Colonic mucosa (tissue), 4 donors: ENCODE results near the gene SP3. TPM values are rescaled to one million over a fixed set of nuclear protein-coding genes. Genes with fewer than 3 reads are reported as not detected.
A peak's percentile ranks its signal among the peaks of the same experiment; 100 is the strongest.

Experiments
- DNase-seq: peaks from one replicate; pipeline ENCODE4 v3.0.0-alpha.2; 2020
- H3K27ac ChIP-seq: fragments of 200-600 bp; one replicate; pipeline ENCODE4 v1.8.0; 2021
- H3K27me3 ChIP-seq: fragments of 200-600 bp; one replicate; pipeline ENCODE4 v1.8.0; 2021
- H3K36me3 ChIP-seq: fragments of 200-600 bp; one replicate; pipeline ENCODE4 v1.8.0; 2021
- H3K4me1 ChIP-seq: fragments of 200-600 bp; one replicate; pipeline ENCODE4 v1.8.0; 2021; ENCODE audit warnings: mild to moderate bottlenecking
- H3K4me3 ChIP-seq: fragments of 200-600 bp; one replicate; pipeline ENCODE4 v1.8.0; 2021
- H3K9ac ChIP-seq, 2 donors: one replicate each; pipeline ENCODE4 v1.7.0; 2013; ENCODE audit warnings: control low read depth in 2 of 2, low read depth in 2 of 2, low read length in 2 of 2
- H3K9me3 ChIP-seq: fragments of 200-600 bp; one replicate; pipeline ENCODE4 v1.8.0; 2021
- CTCF ChIP-seq: fragments of 200-600 bp; IDR thresholded peaks from one replicate; pipeline ENCODE4 v1.8.0; 2022; ENCODE audit warnings: antibody characterized with exemption, mild to moderate bottlenecking
- intact Hi-C: fragments of 100-400 bp; cut with DNase I; formaldehyde crosslinking; loops from one replicate; pipeline ENCODE4 v1.14.1; 2022
- total RNA-seq, 2 donors: library from RNA; stranded (reverse); fragmentation: NEBNext Ultra II Directional in 1 of 2; extraction: Animal tissue kit (Norgen Biotek cat#: 25700) in 1 of 2; gene quantifications; one replicate each; pipeline ENCODE4 v1.2.1, GENCODE V29; 2021
- donor health status: healthy.
- donor health status: DM: no; HTN: no; CAD: no.
- donor health status: DM: no; HTN: no; CAD: no.

Gene SP3
- total RNA-seq, 2 donors from 2014 or later: 77.0 to 99.0 TPM

GRCh38 chr2:173993459-173993858, 28.3 kb upstream of the SP3 start:
- Histone ChIP-seq H3K9ac (no peak overlapping the region), H3K27ac (no peak overlapping the region), H3K4me3 (no peak overlapping the region), H3K27me3 (no peaks in the 10 kb centered on the region), H3K9me3 (no peaks in the 10 kb centered on the region), H3K36me3 (no peaks in the 10 kb centered on the region), H3K4me1 (no peaks in the 10 kb centered on the region)
- no peak for TF ChIP-seq CTCF
- intact Hi-C loops: no loop called here
- no peak for DNase-seq

- TF ChIP-seq CTCF: no peak
- peak; percentile 42 for DNase-seq
- Histone ChIP-seq H3K27me3 (no peaks in the 10 kb centered on the region), H3K9me3 (no peaks in the 10 kb centered on the region), H3K9ac (no peak overlapping the region), H3K4me1 (no peaks in the 10 kb centered on the region), H3K27ac (peak overlapping the region; percentile 43), H3K4me3 (no peak overlapping the region), H3K36me3 (no peaks in the 10 kb centered on the region)
- intact Hi-C loops: no loop called here
Measured at GRCh38 chr2:173991856-173992588, 26.8 kb upstream of the SP3 start.

DNA sequence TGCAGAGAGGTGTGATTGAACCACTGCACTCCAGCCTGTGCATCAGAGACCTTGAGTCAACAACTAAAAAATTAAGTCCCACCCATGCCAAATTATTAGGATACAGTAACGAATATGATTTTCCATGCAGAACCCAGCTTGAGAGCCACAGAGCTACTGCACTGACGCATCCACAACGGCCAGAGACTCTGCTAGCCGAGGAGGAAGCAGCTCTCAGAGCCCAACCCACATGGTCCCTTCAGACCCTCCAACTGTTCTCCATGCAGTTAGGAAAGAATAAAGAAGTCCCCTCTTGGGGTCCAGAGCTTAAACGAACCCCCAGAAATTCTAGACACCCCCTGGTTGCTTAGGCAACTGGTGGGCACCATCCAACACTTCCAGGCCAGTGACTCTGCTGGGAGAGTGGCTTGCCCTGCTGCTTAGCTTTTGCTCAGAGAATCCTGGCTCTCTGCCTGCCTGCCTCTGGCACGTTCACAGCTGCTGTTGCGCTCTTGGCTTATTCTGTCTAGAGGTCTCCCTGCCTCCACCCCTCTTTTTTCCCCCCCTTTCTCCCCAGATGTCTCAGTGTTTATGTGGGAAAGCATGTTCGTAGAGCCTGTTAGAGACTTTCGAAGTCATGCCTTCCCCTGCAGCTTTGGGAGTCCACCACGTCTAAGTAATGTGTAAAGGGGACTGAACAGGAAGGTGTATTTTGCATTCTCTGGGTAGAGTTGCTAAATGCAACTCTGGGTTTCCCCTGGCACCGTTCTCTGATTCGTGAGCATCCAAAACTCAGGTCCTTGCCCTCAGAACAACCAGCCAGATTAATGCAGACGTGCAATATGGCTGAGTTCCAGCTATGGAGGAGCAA, 26.0 kb upstream of the SP3 start:
- DNase-seq: peak; percentile 60
- TF ChIP-seq CTCF: no peak
- no peaks in the 10 kb centered on the region for H3K9me3 ChIP-seq
- H3K4me3 ChIP-seq: no peak overlapping the region
- intact Hi-C loops: no loop called here
- no peak overlapping the region for H3K9ac ChIP-seq
- H3K27ac ChIP-seq: peak overlapping the region; percentile 43
- no peaks in the 10 kb centered on the region for H3K4me1 ChIP-seq
- H3K36me3 ChIP-seq: no peaks in the 10 kb centered on the region
- H3K27me3 ChIP-seq: no peaks in the 10 kb centered on the region

DNA sequence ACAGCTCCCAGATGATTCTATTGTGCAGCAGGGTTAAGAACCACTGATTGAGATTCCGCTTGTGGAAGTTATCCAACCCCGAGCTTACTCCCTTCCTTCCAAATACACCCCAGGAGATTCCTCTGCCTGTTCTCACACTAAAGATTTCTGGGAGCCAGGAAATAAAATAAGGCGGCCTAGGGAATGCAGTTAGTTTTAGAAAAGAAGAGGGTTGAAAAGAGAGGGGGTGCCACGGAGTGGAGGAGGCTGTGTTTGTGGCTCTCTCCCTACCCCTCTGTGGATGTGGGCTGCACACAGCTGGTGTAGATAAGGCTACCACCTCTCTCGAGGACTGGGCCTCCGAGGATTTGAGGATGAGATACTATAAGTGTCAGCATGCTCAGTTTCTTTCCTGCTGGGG, 25.1 kb upstream of the SP3 start:
- H3K4me3 ChIP-seq: no peak overlapping the region
- TF ChIP-seq CTCF: no peak
- no peaks in the 10 kb centered on the region for H3K4me1 ChIP-seq
- no peak overlapping the region for H3K27ac ChIP-seq
- no peak overlapping the region for H3K9ac ChIP-seq
- intact Hi-C loops: no loop called here
- H3K9me3 ChIP-seq: no peaks in the 10 kb centered on the region
- no peak for DNase-seq
- no peaks in the 10 kb centered on the region for H3K27me3 ChIP-seq
- H3K36me3 ChIP-seq: no peaks in the 10 kb centered on the region

- no peaks in the 10 kb centered on the region for H3K9me3 ChIP-seq
- no peak overlapping the region for H3K9ac ChIP-seq
- no peak for TF ChIP-seq CTCF
- no peaks in the 10 kb centered on the region for H3K36me3 ChIP-seq
- H3K4me3 ChIP-seq: no peak overlapping the region
- no peaks in the 10 kb centered on the region for H3K27me3 ChIP-seq
- intact Hi-C loops: no loop called here
- DNase-seq: no peak
- H3K4me1 ChIP-seq: peaks cover 3% of the 10 kb centered on the region
- H3K27ac ChIP-seq: no peak overlapping the region
Measured at GRCh38 chr2:173989884-173990215, 24.7 kb upstream of the SP3 start.
